Measurements from ENCODE around the gene ZNF497.
"Not testable (repeated sequence)": the region's sequence is repeated elsewhere in the genome, so short reads cannot be mapped to it uniquely, and the experiment has no call there.

Gene ZNF497

DNA sequence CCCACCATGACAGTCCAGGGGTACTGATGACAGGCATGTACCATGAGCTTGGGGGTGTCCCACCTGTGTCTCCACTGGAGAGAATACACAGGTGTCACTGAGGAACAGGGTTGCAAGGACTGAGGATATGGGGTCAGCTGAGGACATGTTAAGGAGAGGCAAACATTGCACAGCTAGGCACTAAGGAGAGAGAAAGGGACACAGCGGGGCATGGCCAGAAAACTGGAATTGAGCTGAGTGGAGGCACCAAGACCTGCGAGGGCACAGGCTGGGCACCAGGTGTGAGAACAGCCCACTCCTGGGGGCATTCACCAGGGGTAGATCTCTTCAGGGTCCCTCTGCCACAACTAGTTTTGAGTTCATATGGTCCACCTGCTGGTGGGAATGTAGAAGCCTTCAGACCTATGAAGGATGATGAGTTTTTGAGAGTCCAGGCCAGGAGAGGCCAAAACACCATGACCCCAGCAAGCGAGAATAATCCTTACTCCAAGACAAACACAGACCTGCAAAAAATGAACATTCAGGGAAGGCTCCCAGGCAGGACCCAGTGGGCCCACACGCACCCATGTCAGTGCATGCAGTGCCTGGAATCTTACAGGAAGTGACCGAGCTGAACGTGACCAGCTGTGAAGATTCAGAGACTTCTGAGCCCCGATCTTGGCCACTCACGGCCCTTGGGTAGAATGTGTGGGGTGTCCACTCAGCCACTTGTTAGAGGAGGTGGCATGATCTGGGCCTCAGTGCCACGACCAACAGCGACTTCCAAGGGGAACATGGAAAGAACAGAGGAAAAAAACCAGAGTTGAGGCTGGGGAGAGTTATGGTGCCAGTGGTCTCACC is 44.5 kb upstream of the ZNF497 start:
- peaks cover 14% of the 10 kb centered on the region for H3K79me2 ChIP-seq
- peak overlapping the region; percentile 87 for H3K27ac ChIP-seq
- no peaks in the 10 kb centered on the region for H3K36me3 ChIP-seq (ENCODE audit: control insufficient read depth, insufficient read depth, low read length)
- TF ChIP-seq, protein P1, sequence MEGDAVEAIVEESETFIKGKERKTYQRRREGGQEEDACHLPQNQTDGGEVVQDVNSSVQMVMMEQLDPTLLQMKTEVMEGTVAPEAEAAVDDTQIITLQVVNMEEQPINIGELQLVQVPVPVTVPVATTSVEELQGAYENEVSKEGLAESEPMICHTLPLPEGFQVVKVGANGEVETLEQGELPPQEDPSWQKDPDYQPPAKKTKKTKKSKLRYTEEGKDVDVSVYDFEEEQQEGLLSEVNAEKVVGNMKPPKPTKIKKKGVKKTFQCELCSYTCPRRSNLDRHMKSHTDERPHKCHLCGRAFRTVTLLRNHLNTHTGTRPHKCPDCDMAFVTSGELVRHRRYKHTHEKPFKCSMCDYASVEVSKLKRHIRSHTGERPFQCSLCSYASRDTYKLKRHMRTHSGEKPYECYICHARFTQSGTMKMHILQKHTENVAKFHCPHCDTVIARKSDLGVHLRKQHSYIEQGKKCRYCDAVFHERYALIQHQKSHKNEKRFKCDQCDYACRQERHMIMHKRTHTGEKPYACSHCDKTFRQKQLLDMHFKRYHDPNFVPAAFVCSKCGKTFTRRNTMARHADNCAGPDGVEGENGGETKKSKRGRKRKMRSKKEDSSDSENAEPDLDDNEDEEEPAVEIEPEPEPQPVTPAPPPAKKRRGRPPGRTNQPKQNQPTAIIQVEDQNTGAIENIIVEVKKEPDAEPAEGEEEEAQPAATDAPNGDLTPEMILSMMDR (IDR thresholded peaks at IDR 0.05), result peak; percentile 30
- no peak overlapping the region for H2AFZ ChIP-seq
- peak overlapping the region; percentile 89 for H3K4me2 ChIP-seq (ENCODE audit: low read length)
- no peak overlapping the region for H3K9ac ChIP-seq
- H3K4me3 ChIP-seq (ENCODE audit: low read depth, low read length), result peak overlapping the region; percentile 89
- peaks cover 9% of the 10 kb centered on the region for H3K4me1 ChIP-seq
- H3K27me3 ChIP-seq (ENCODE audit: control insufficient read depth, insufficient read depth, low read length), result no peaks in the 10 kb centered on the region
- H3K9me3 ChIP-seq (ENCODE audit: control insufficient read depth, low read length), result no peaks in the 10 kb centered on the region

DNA sequence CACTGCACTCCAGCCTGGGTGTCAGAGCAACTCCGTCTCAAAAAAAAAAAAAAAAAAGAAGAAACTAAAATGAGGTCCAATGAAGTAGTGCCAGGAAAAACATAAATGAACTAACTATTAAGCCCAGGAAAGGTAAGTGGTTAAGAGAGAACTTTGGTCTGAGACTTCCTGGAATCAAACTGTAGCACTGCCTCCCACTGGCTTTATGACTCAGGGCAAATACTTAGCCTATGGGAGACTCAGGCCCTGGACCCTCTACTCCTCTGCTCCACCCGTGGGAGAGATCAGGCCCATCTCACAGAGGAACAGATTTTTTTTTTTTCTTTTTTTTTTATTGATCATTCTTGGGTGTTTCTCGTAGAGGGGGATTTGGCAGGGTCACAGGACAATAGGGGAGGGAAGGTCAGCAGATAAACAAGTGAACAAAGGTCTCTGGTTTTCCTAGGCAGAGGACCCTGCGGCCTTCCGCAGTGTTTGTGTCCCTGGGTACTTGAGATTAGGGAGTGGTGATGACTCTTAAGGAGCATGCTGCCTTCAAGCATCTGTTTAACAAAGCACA is 41.4 kb upstream of the ZNF497 start:
- H3K4me3 ChIP-seq (ENCODE audit: low read depth, low read length); H2AFZ ChIP-seq; H3K4me1 ChIP-seq; H3K9ac ChIP-seq; H3K4me2 ChIP-seq (ENCODE audit: low read length); H3K36me3 ChIP-seq (ENCODE audit: control insufficient read depth, insufficient read depth, low read length); H3K79me2 ChIP-seq; H3K27ac ChIP-seq; H3K9me3 ChIP-seq (ENCODE audit: control insufficient read depth, low read length); H3K27me3 ChIP-seq (ENCODE audit: control insufficient read depth, insufficient read depth, low read length): not testable (repeated sequence)

DNA sequence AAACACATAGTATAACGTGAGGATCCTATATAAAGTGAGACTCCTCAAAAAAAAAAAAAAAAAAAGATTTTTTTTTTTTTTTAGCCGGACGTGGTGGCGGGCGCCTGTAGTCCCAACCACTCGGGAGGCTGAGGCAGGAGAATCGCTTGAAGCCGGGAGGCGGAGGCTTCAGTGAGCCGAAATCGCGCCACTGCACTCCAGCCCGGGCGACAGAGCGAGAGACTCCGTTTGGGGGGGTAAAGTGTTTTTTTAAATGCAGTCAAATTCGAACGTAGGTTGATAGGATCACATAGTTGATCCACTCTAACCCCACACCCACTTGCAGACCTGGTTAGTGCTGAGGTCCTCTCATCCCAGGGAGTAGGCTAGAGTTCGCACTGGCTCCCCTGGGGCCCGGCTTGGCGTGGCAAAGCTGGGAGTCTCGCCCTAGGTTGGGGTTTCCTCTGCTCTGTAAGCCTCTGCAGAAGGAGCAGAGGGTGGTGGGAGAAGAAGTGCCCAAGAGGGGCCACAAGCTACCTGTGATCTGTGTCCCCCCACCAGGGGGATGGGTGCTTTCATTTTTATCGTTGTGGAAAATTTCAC is 39.4 kb upstream of the ZNF497 start:
- Histone ChIP-seq H2AFZ (peak overlapping the region; percentile 77), H3K9me3 (ENCODE audit: control insufficient read depth, low read length) (no peaks in the 10 kb centered on the region), H3K36me3 (ENCODE audit: control insufficient read depth, insufficient read depth, low read length) (no peaks in the 10 kb centered on the region), H3K4me3 (ENCODE audit: low read depth, low read length) (peak overlapping the region; percentile 83), H3K79me2 (no peaks in the 10 kb centered on the region), H3K4me1 (peaks cover 3% of the 10 kb centered on the region), H3K27ac (no peak overlapping the region), H3K9ac (no peak overlapping the region), H3K27me3 (ENCODE audit: control insufficient read depth, insufficient read depth, low read length) (no peaks in the 10 kb centered on the region), H3K4me2 (ENCODE audit: low read length) (peak overlapping the region; percentile 99)
- TF ChIP-seq, protein P1 (IDR thresholded peaks at IDR 0.05), result no peak

DNA sequence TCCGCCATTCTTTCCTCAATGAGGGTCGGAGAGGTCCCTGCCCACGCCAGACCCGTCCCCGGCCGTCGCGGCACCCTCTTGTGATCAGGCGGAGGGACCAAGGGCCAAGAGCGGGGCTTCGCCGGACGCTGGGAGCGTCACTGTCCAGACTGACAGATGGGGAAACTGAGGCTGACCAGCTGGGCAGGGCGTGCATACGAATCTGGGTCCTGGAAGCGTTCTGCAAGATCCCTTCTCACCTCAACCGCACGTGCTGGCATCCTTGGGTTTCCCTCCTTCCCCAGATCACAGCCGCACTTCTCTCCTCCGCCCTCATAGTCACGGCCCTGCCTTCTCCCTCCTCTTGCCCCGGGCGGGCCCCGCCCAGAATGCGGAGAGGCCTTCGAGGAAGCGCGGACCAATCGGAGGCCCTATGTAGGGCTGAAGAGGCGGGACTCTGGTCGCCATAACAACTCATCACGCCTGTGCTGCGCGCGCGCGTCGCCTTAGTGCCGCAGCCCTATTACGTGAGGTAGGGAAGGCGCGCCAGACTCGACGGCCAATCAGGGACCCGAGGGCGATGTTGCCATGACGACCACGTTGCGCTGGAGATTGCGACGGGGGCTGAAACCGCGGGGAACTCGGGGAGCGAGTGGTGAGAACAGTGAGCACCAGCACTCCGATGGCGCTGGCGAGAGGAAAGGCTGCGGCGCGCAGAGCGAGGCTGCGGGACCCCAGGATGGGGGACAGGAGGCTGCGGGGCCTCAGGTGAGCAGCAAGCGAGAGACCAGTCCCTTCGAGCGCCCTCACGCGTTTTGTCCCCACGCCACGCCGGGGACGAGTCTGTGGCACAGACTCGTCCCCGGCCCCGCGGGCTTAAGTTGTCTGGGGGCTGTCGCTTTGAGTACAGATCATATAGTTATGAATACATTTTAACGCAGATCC is 38.6 kb upstream of the ZNF497 start:
- H3K4me2 ChIP-seq (ENCODE audit: low read length), result peak overlapping the region; percentile 99
- no peak overlapping the region for H3K9ac ChIP-seq
- no peaks in the 10 kb centered on the region for H3K9me3 ChIP-seq (ENCODE audit: control insufficient read depth, low read length)
- H3K27ac ChIP-seq, result peak overlapping the region; percentile 15
- TF ChIP-seq, protein P1 (IDR thresholded peaks at IDR 0.05), result peak; percentile 18
- no peaks in the 10 kb centered on the region for H3K36me3 ChIP-seq (ENCODE audit: control insufficient read depth, insufficient read depth, low read length)
- no peaks in the 10 kb centered on the region for H3K79me2 ChIP-seq
- H3K27me3 ChIP-seq (ENCODE audit: control insufficient read depth, insufficient read depth, low read length), result no peaks in the 10 kb centered on the region
- peak overlapping the region; percentile 83 for H3K4me3 ChIP-seq (ENCODE audit: low read depth, low read length)
- H2AFZ ChIP-seq, result peak overlapping the region; percentile 77
- H3K4me1 ChIP-seq, result no peaks in the 10 kb centered on the region
